ENCODE measurements around the gene NFKBIA. TPM values are rescaled to one million over a fixed set of nuclear protein-coding genes. Genes with fewer than 3 reads are reported as not detected.

The NFKBIA gene, protein sequence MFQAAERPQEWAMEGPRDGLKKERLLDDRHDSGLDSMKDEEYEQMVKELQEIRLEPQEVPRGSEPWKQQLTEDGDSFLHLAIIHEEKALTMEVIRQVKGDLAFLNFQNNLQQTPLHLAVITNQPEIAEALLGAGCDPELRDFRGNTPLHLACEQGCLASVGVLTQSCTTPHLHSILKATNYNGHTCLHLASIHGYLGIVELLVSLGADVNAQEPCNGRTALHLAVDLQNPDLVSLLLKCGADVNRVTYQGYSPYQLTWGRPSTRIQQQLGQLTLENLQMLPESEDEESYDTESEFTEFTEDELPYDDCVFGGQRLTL
- total RNA-seq: 100 to 1,000 TPM in 1 of 6 donors, 10 to 100 TPM in 5; 48.2 to 124 (median 60.1) TPM
- 100 to 1,000 TPM in 1 of 2 donors, 10 to 100 TPM in 1; 96.9 to 101 TPM for polyA plus RNA-seq

DNA sequence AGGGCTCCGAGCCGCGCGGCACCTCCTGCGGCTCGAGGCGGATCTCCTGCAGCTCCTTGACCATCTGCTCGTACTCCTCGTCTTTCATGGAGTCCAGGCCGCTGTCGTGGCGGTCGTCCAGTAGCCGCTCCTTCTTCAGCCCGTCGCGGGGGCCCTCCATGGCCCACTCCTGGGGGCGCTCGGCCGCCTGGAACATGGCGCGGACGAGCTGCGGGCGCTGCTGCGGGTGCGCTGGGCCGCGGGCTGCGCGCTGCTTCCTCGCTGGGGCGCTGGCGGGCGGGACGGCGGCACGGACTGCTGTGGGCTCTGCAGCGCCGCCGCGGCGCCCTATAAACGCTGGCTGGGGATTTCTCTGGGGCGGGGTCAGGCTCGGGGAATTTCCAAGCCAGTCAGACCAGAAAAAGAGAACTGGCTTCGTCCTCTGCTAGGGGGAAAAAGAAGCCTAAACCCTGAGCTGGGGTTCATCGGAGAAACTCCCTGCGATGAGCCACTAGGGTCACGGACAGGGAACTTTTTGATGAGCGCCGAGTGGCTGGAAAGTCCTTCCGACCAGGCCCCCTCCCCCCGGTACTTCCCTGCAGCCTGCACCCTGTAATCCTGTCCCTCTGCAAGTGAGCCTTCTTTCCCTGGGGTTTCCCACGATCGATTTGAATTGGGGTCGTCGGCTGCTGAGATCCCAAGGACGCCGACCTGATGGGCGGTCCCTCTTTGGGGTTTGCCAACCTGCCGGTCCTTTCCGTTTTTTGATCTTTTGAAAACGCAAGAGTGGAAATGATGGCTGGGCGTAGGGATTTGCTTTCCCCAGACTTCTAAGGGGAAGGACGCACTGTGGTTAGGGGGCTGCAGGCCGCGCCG is at the start of gene NFKBIA:
NFKBIA (minus strand) TSS at position 301 of the 855 bp plus-strand sequence; CDS start at position 196, 105 bp downstream.
- Histone ChIP-seq H3K9me3 (no peaks in the 10 kb centered on the region), H3K4me1 (peaks cover 8 to 28% (median 14%) of the 10 kb centered on the region in 3 donors), H3K27ac (peak within 1 kb of the TSS; percentile 95 to 99 (median 98)), H3K27me3 (no peaks in the 10 kb centered on the region), H3K4me3 (peak within 1 kb of the TSS; percentile 81 to 92 (median 90)), H3K36me3 (peaks cover 0 to 38% (median 26%) of the 10 kb centered on the region in 3 donors)
- 0% methylated on average over 69 of the region's 69 CpGs for WGBS, 2 donors
- intact Hi-C loops (cut with DNase I): loop anchor here in 1 of 3 donors (10.0 kb wide), 1 partner anchor 60 kb away; no protein-coding TSS in a partner anchor
- no peak for TF ChIP-seq CTCF (IDR thresholded peaks at IDR 0.05)
- peak; percentile 86 to 97 (median 94) for DNase-seq
- FAIRE-seq: no peak
- ATAC-seq: peak; percentile 66 to 81 (median 77)

- FAIRE-seq: no peak
- intact Hi-C loops (cut with DNase I): no loop called here
- TF ChIP-seq CTCF (IDR thresholded peaks at IDR 0.05): no peak
- ATAC-seq: no peak
- no peaks in the 10 kb centered on the region for H3K27me3 ChIP-seq
- H3K9me3 ChIP-seq: no peaks in the 10 kb centered on the region
- no peak for DNase-seq
- WGBS, 2 donors: 77 to 82% methylated on average over 1 of the region's 1 CpG
- no peaks in the 10 kb centered on the region for H3K36me3 ChIP-seq
- no peaks in the 10 kb centered on the region for H3K4me1 ChIP-seq
- no peak overlapping the region for H3K4me3 ChIP-seq
- H3K27ac ChIP-seq: no peak overlapping the region
These were observed 41.9 kb upstream of the NFKBIA start for GRCh38 chr14:35446450-35446849.

DNA sequence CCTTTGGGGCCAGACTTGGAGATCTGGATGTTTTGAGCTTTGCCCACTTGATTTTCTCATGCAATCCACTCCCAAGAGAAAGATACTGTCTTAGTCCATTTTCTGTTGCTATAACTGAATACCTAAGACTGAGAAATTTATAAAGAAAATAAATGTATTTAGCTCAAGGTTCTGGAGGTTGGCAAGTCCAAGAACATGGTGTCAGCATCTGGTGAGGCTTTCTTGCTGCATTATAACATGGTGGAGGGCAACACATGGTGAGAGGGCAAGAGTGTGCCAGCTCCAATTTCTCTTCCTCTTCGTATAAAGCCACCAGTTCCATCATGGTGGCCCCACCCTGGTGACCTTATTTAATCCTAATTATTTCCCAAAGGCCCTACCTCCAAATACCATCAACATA is 39.6 kb upstream of the NFKBIA start:
- WGBS, 2 donors: 66 to 84% methylated on average over 1 of the region's 1 CpG
- H3K36me3 ChIP-seq: no peaks in the 10 kb centered on the region
- no peak overlapping the region for H3K4me3 ChIP-seq
- no peak for DNase-seq
- H3K27me3 ChIP-seq: no peaks in the 10 kb centered on the region
- no peak for FAIRE-seq
- H3K4me1 ChIP-seq: no peaks in the 10 kb centered on the region
- H3K9me3 ChIP-seq: no peaks in the 10 kb centered on the region
- ATAC-seq: no peak
- TF ChIP-seq CTCF (IDR thresholded peaks at IDR 0.05): no peak
- intact Hi-C loops (cut with DNase I): no loop called here
- no peak overlapping the region for H3K27ac ChIP-seq

- no peak overlapping the region for H3K4me3 ChIP-seq
- H3K27ac ChIP-seq: no peak overlapping the region
- H3K4me1 ChIP-seq: no peaks in the 10 kb centered on the region
- DNase-seq (peak in 1 of 6 donors; percentile 8), FAIRE-seq (no peak), ATAC-seq (no peak)
- no peaks in the 10 kb centered on the region for H3K27me3 ChIP-seq
- WGBS, 2 donors: 60 to 64% methylated on average over 4 of the region's 4 CpGs
- H3K9me3 ChIP-seq: no peaks in the 10 kb centered on the region
- intact Hi-C loops (cut with DNase I): no loop called here
- no peaks in the 10 kb centered on the region for H3K36me3 ChIP-seq
- no peak for TF ChIP-seq CTCF (IDR thresholded peaks at IDR 0.05)
These were observed 36.6 kb upstream of the NFKBIA start for GRCh38 chr14:35441160-35441559.

All from pancreas (tissue), 10 donors.